Measurements from ENCODE around the gene CNTNAP5.

DNA sequence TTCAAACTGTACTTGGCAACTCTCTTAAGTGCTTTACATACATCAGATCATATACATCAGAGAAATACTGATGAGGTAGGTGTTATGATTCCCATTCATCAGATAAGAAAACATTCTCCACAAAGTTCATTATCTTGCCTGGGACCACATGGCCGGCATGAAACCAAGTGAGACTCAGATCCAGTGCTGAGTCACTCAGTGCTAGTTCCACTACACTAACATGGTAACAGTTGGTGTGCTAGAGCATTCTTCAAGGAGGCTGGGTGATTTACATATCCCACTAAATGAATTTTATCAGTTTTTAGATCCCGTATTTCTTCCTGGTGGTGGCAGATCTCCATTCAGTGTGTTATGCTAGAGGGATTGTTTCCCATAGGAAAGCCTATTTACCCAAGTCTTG, 772.0 kb downstream of the CNTNAP5 start:
- TF ChIP-seq, protein P1, sequence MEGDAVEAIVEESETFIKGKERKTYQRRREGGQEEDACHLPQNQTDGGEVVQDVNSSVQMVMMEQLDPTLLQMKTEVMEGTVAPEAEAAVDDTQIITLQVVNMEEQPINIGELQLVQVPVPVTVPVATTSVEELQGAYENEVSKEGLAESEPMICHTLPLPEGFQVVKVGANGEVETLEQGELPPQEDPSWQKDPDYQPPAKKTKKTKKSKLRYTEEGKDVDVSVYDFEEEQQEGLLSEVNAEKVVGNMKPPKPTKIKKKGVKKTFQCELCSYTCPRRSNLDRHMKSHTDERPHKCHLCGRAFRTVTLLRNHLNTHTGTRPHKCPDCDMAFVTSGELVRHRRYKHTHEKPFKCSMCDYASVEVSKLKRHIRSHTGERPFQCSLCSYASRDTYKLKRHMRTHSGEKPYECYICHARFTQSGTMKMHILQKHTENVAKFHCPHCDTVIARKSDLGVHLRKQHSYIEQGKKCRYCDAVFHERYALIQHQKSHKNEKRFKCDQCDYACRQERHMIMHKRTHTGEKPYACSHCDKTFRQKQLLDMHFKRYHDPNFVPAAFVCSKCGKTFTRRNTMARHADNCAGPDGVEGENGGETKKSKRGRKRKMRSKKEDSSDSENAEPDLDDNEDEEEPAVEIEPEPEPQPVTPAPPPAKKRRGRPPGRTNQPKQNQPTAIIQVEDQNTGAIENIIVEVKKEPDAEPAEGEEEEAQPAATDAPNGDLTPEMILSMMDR (IDR thresholded peaks at IDR 0.05; ENCODE audit: low read depth, low read length, missing input control) = no peak
- TF ChIP-seq GABPA (IDR thresholded peaks at IDR 0.05 in 1 of 2, conservative IDR thresholded peaks at IDR 0.05 in 1 of 2) (no peak), SP1 (IDR thresholded peaks at IDR 0.05) (no peak), RAD21 (IDR thresholded peaks at IDR 0.05) (no peak), EGR1 (IDR thresholded peaks at IDR 0.05; ENCODE audit: low read depth in 2 of 2) (no peak), MAX (IDR thresholded peaks at IDR 0.05) (no peak), ATF3 (IDR thresholded peaks at IDR 0.05) (no peak), JUND (IDR thresholded peaks at IDR 0.05) (no peak), REST (IDR thresholded peaks at IDR 0.05) (no peak), YY1 (IDR thresholded peaks at IDR 0.05) (no peak), TAF1 (conservative IDR thresholded peaks at IDR 0.05) (no peak), NR2F2 (IDR thresholded peaks at IDR 0.05) (no peak), FOXA1 (IDR thresholded peaks at IDR 0.05) (no peak)
- TF ChIP-seq, protein P2, sequence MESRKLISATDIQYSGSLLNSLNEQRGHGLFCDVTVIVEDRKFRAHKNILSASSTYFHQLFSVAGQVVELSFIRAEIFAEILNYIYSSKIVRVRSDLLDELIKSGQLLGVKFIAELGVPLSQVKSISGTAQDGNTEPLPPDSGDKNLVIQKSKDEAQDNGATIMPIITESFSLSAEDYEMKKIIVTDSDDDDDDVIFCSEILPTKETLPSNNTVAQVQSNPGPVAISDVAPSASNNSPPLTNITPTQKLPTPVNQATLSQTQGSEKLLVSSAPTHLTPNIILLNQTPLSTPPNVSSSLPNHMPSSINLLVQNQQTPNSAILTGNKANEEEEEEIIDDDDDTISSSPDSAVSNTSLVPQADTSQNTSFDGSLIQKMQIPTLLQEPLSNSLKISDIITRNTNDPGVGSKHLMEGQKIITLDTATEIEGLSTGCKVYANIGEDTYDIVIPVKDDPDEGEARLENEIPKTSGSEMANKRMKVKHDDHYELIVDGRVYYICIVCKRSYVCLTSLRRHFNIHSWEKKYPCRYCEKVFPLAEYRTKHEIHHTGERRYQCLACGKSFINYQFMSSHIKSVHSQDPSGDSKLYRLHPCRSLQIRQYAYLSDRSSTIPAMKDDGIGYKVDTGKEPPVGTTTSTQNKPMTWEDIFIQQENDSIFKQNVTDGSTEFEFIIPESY (IDR thresholded peaks at IDR 0.05) = no peak
